ENCODE data around the gene RAD51B. TPM values are rescaled to one million over a fixed set of nuclear protein-coding genes. Genes with fewer than 3 reads are reported as not detected.

The RAD51B gene
- total RNA-seq, 1 experiment from 2014 or later, result 16.7 TPM

DNA sequence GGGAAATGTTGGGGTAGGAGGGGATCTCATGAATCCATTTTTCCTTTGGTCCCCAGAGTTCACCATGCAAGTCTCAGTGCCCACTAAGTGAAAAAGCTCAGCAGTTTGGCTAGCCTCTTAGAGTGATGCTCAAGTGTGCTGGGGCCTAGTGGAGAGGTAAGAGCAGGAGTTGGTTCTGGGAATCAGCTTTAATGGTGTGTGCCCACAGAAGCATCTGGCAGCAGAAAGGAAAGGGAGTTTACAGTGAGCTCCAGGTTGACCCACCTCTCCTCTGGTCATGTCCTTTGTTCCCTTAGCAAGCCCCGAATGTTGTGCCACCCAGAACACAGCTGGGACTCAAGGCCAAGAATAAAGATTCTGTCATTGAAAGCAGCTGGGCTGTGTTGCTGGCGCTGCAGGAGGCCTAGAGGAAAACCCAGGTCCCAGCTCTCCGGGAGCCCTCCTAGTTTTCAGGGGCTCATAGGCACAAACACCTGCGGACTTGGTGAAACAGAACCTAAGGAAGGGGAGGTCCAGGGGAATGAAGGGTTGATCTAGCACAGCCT is 652.5 kb downstream of the RAD51B start:
- DNase-seq, result no peak
- no peak overlapping the region for H3K56ac ChIP-seq (ENCODE audit: insufficient read length, low read depth, low read length)

More for the DNA sequence above, 652.5 kb downstream of the RAD51B start:
- H3K4me1 ChIP-seq (ENCODE audit: insufficient read depth, low read length), result peaks cover 27% of the 10 kb centered on the region
- WGBS (ENCODE audit: extremely low coverage, insufficient read length, low lambda C conversion rate), result no CpG with 5 or more reads among the region's 4 CpGs
- H3K27me3 ChIP-seq (ENCODE audit: insufficient read depth, low read length), result no peaks in the 10 kb centered on the region
- Mint-ChIP-seq H3K27ac (peak overlapping the region; percentile 70 to 98 (median 94)), H3K4me3 (peak overlapping the region; percentile 19 to 33; a peak in 4 of 5 replicates), H3K9me3 (no peaks in the 10 kb centered on the region; a peak in 1 of 5 replicates), H3K4me1 (peaks cover 76 to 81% of the 10 kb centered on the region in 2 experiments), H3K36me3 (ENCODE audit: insufficient read depth in 1 of 3, low read depth in 3 of 3) (peaks cover 0 to 3% (median 0%) of the 10 kb centered on the region in 3 experiments; a peak in 2 of 7 replicates), H3K27me3 (ENCODE audit: low read depth) (no peaks in the 10 kb centered on the region)
- H3K79me1 ChIP-seq (ENCODE audit: insufficient read depth, low read depth, low read length, poor library complexity, severe bottlenecking), result no peaks in the 10 kb centered on the region
- H2AK5ac ChIP-seq (ENCODE audit: insufficient read length, low read length), result no peak overlapping the region
- peak overlapping the region; percentile 29 for H2BK12ac ChIP-seq (ENCODE audit: insufficient read length, low read depth, low read length)
- no peak overlapping the region for H3K4ac ChIP-seq (ENCODE audit: low read depth, low read length)
- H3K4me2 ChIP-seq (ENCODE audit: insufficient read depth, insufficient read length, low read length), result no peak overlapping the region
- no peaks in the 10 kb centered on the region for H3K79me2 ChIP-seq (ENCODE audit: insufficient read depth, low read length)
- TF ChIP-seq, protein P1, sequence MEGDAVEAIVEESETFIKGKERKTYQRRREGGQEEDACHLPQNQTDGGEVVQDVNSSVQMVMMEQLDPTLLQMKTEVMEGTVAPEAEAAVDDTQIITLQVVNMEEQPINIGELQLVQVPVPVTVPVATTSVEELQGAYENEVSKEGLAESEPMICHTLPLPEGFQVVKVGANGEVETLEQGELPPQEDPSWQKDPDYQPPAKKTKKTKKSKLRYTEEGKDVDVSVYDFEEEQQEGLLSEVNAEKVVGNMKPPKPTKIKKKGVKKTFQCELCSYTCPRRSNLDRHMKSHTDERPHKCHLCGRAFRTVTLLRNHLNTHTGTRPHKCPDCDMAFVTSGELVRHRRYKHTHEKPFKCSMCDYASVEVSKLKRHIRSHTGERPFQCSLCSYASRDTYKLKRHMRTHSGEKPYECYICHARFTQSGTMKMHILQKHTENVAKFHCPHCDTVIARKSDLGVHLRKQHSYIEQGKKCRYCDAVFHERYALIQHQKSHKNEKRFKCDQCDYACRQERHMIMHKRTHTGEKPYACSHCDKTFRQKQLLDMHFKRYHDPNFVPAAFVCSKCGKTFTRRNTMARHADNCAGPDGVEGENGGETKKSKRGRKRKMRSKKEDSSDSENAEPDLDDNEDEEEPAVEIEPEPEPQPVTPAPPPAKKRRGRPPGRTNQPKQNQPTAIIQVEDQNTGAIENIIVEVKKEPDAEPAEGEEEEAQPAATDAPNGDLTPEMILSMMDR (conservative IDR thresholded peaks at IDR 0.05), result no peak
- no peak overlapping the region for H3K9ac ChIP-seq (ENCODE audit: extremely low read depth, insufficient read length, low read length)
- peak overlapping the region; percentile 41 for H4K91ac ChIP-seq (ENCODE audit: insufficient read length, low read depth, low read length)
- H2AFZ ChIP-seq (ENCODE audit: low read length), result no peak overlapping the region
- H3K23ac ChIP-seq (ENCODE audit: insufficient read length, low read depth, low read length), result no peak overlapping the region
- H3T11ph ChIP-seq (ENCODE audit: low read length), result peak overlapping the region; percentile 25
- no peaks in the 10 kb centered on the region for H4K20me1 ChIP-seq (ENCODE audit: control insufficient read depth, insufficient read depth, insufficient read length)
- H3K14ac ChIP-seq (ENCODE audit: insufficient read depth, low read length), result peak overlapping the region; percentile 74
- no peak overlapping the region for H2BK20ac ChIP-seq (ENCODE audit: low read depth, low read length, poor library complexity, severe bottlenecking)
- H4K5ac ChIP-seq (ENCODE audit: insufficient read length, low read depth, low read length), result peak overlapping the region; percentile 35
- H3K23me2 ChIP-seq (ENCODE audit: insufficient read length, low read depth, low read length, poor library complexity, severe bottlenecking), result no peaks in the 10 kb centered on the region
- H2BK5ac ChIP-seq (ENCODE audit: insufficient read length, low read length), result peak overlapping the region; percentile 48
- H4K8ac ChIP-seq (replicated peaks; ENCODE audit: insufficient read length, low read depth, low read length), result no peak overlapping the region
- no peaks in the 10 kb centered on the region for H3K9me3 ChIP-seq (ENCODE audit: control insufficient read depth, low read depth, low read length)
- H2BK15ac ChIP-seq (ENCODE audit: low read depth, low read length), result no peak overlapping the region
- H3K18ac ChIP-seq (ENCODE audit: insufficient read length, low read depth, low read length), result peak overlapping the region; percentile 55
- H3K27ac ChIP-seq (ENCODE audit: insufficient read length, low read depth, low read length), result peak overlapping the region; percentile 82
- H2BK120ac ChIP-seq (ENCODE audit: low read depth, low read length, poor library complexity, severe bottlenecking), result no peak overlapping the region
